ENCODE results near the gene GNG12.
"Not testable (repeated sequence)": the region's sequence is repeated elsewhere in the genome, so short reads cannot be mapped to it uniquely, and the experiment has no call there.

Gene GNG12

GRCh38 chr1:67735806-67736627, 97.2 kb downstream of the GNG12 start:
- no peaks in the 10 kb centered on the region for H3K9me3 ChIP-seq (ENCODE audit: low read length)
- H2AFZ ChIP-seq (ENCODE audit: low read depth, low read length): peak overlapping the region; percentile 50
- H3K4me1 ChIP-seq (ENCODE audit: insufficient read depth, low read length): peaks cover 10% of the 10 kb centered on the region
- no peaks in the 10 kb centered on the region for H3K27me3 ChIP-seq (ENCODE audit: insufficient read depth, low read length)
- H3K4me3 ChIP-seq (ENCODE audit: low read length): peak overlapping the region; percentile 26
- no peaks in the 10 kb centered on the region for H3K36me3 ChIP-seq (ENCODE audit: insufficient read depth, low read length)

GRCh38 chr1:67735206-67735605, 98.1 kb downstream of the GNG12 start:
- no peaks in the 10 kb centered on the region for H3K27me3 ChIP-seq (ENCODE audit: insufficient read depth, low read length)
- H3K9me3 ChIP-seq (ENCODE audit: low read length): no peaks in the 10 kb centered on the region
- H3K36me3 ChIP-seq (ENCODE audit: insufficient read depth, low read length): no peaks in the 10 kb centered on the region
- peaks cover 10% of the 10 kb centered on the region for H3K4me1 ChIP-seq (ENCODE audit: insufficient read depth, low read length)
- H3K4me3 ChIP-seq (ENCODE audit: low read length): no peak overlapping the region
- H2AFZ ChIP-seq (ENCODE audit: low read depth, low read length): no peak overlapping the region

- Histone ChIP-seq H3K4me1 (ENCODE audit: insufficient read depth, low read length) (peaks cover 10% of the 10 kb centered on the region), H3K4me3 (ENCODE audit: low read length) (no peak overlapping the region), H2AFZ (ENCODE audit: low read depth, low read length) (no peak overlapping the region), H3K36me3 (ENCODE audit: insufficient read depth, low read length) (no peaks in the 10 kb centered on the region), H3K27me3 (ENCODE audit: insufficient read depth, low read length) (no peaks in the 10 kb centered on the region), H3K9me3 (ENCODE audit: low read length) (no peaks in the 10 kb centered on the region)
Observed at GRCh38 chr1:67734323-67734690, 99.0 kb downstream of the GNG12 start.

GRCh38 chr1:67733681-67734322, 99.5 kb downstream of the GNG12 start:
- no peaks in the 10 kb centered on the region for H3K27me3 ChIP-seq (ENCODE audit: insufficient read depth, low read length)
- no peaks in the 10 kb centered on the region for H3K36me3 ChIP-seq (ENCODE audit: insufficient read depth, low read length)
- H2AFZ ChIP-seq (ENCODE audit: low read depth, low read length): no peak overlapping the region
- no peak overlapping the region for H3K4me3 ChIP-seq (ENCODE audit: low read length)
- H3K9me3 ChIP-seq (ENCODE audit: low read length): no peaks in the 10 kb centered on the region
- peaks cover 10% of the 10 kb centered on the region for H3K4me1 ChIP-seq (ENCODE audit: insufficient read depth, low read length)

GRCh38 chr1:67732750-67733151, 100.5 kb downstream of the GNG12 start:
- H3K4me1 ChIP-seq (ENCODE audit: insufficient read depth, low read length): peaks cover 10% of the 10 kb centered on the region
- H3K36me3 ChIP-seq (ENCODE audit: insufficient read depth, low read length): no peaks in the 10 kb centered on the region
- no peak overlapping the region for H2AFZ ChIP-seq (ENCODE audit: low read depth, low read length)
- no peaks in the 10 kb centered on the region for H3K27me3 ChIP-seq (ENCODE audit: insufficient read depth, low read length)
- H3K4me3 ChIP-seq (ENCODE audit: low read length): no peak overlapping the region
- H3K9me3 ChIP-seq (ENCODE audit: low read length): no peaks in the 10 kb centered on the region

- Histone ChIP-seq H2AFZ (ENCODE audit: low read depth, low read length) (no peak overlapping the region), H3K4me3 (ENCODE audit: low read length) (no peak overlapping the region), H3K36me3 (ENCODE audit: insufficient read depth, low read length) (no peaks in the 10 kb centered on the region), H3K27me3 (ENCODE audit: insufficient read depth, low read length) (no peaks in the 10 kb centered on the region), H3K9me3 (ENCODE audit: low read length) (no peaks in the 10 kb centered on the region), H3K4me1 (ENCODE audit: insufficient read depth, low read length) (peaks cover 6% of the 10 kb centered on the region)
Observed at GRCh38 chr1:67731322-67731721, 101.9 kb downstream of the GNG12 start.

- H2AFZ ChIP-seq (ENCODE audit: low read depth, low read length); H3K36me3 ChIP-seq (ENCODE audit: insufficient read depth, low read length); H3K4me3 ChIP-seq (ENCODE audit: low read length); H3K27me3 ChIP-seq (ENCODE audit: insufficient read depth, low read length); H3K4me1 ChIP-seq (ENCODE audit: insufficient read depth, low read length); H3K9me3 ChIP-seq (ENCODE audit: low read length): not testable (repeated sequence)
Observed at GRCh38 chr1:67730312-67730711, 103.0 kb downstream of the GNG12 start.

- no peak overlapping the region for H2AFZ ChIP-seq (ENCODE audit: low read depth, low read length)
- no peaks in the 10 kb centered on the region for H3K9me3 ChIP-seq (ENCODE audit: low read length)
- no peaks in the 10 kb centered on the region for H3K27me3 ChIP-seq (ENCODE audit: insufficient read depth, low read length)
- H3K4me3 ChIP-seq (ENCODE audit: low read length): no peak overlapping the region
- no peaks in the 10 kb centered on the region for H3K36me3 ChIP-seq (ENCODE audit: insufficient read depth, low read length)
- H3K4me1 ChIP-seq (ENCODE audit: insufficient read depth, low read length): no peaks in the 10 kb centered on the region
Observed at GRCh38 chr1:67729872-67730271, 103.4 kb downstream of the GNG12 start.

- Histone ChIP-seq H3K9me3 (ENCODE audit: low read length) (no peaks in the 10 kb centered on the region), H3K4me1 (ENCODE audit: insufficient read depth, low read length) (no peaks in the 10 kb centered on the region), H3K27me3 (ENCODE audit: insufficient read depth, low read length) (no peaks in the 10 kb centered on the region), H2AFZ (ENCODE audit: low read depth, low read length) (no peak overlapping the region), H3K4me3 (ENCODE audit: low read length) (no peak overlapping the region), H3K36me3 (ENCODE audit: insufficient read depth, low read length) (no peaks in the 10 kb centered on the region)
Observed at GRCh38 chr1:67726224-67726623, 107.0 kb downstream of the GNG12 start.

- no peaks in the 10 kb centered on the region for H3K4me1 ChIP-seq (ENCODE audit: insufficient read depth, low read length)
- H3K9me3 ChIP-seq (ENCODE audit: low read length): no peaks in the 10 kb centered on the region
- no peaks in the 10 kb centered on the region for H3K27me3 ChIP-seq (ENCODE audit: insufficient read depth, low read length)
- no peak overlapping the region for H3K4me3 ChIP-seq (ENCODE audit: low read length)
- no peaks in the 10 kb centered on the region for H3K36me3 ChIP-seq (ENCODE audit: insufficient read depth, low read length)
- H2AFZ ChIP-seq (ENCODE audit: low read depth, low read length): no peak overlapping the region
Observed at GRCh38 chr1:67724928-67725560, 108.2 kb downstream of the GNG12 start.

- no peaks in the 10 kb centered on the region for H3K36me3 ChIP-seq (ENCODE audit: insufficient read depth, low read length)
- H3K4me1 ChIP-seq (ENCODE audit: insufficient read depth, low read length): no peaks in the 10 kb centered on the region
- H3K27me3 ChIP-seq (ENCODE audit: insufficient read depth, low read length): no peaks in the 10 kb centered on the region
- H3K9me3 ChIP-seq (ENCODE audit: low read length): no peaks in the 10 kb centered on the region
- no peak overlapping the region for H2AFZ ChIP-seq (ENCODE audit: low read depth, low read length)
- no peak overlapping the region for H3K4me3 ChIP-seq (ENCODE audit: low read length)
Observed at GRCh38 chr1:67723620-67724019, 109.6 kb downstream of the GNG12 start.

- H3K27me3 ChIP-seq (ENCODE audit: insufficient read depth, low read length): no peaks in the 10 kb centered on the region
- H3K9me3 ChIP-seq (ENCODE audit: low read length): no peaks in the 10 kb centered on the region
- no peaks in the 10 kb centered on the region for H3K36me3 ChIP-seq (ENCODE audit: insufficient read depth, low read length)
- H3K4me1 ChIP-seq (ENCODE audit: insufficient read depth, low read length): no peaks in the 10 kb centered on the region
- no peak overlapping the region for H2AFZ ChIP-seq (ENCODE audit: low read depth, low read length)
- H3K4me3 ChIP-seq (ENCODE audit: low read length): no peak overlapping the region
Observed at GRCh38 chr1:67723126-67723525, 110.1 kb downstream of the GNG12 start.

GRCh38 chr1:67722292-67722944, 110.8 kb downstream of the GNG12 start:
- H3K36me3 ChIP-seq (ENCODE audit: insufficient read depth, low read length): no peaks in the 10 kb centered on the region
- H3K4me1 ChIP-seq (ENCODE audit: insufficient read depth, low read length): no peaks in the 10 kb centered on the region
- H3K4me3 ChIP-seq (ENCODE audit: low read length): no peak overlapping the region
- no peaks in the 10 kb centered on the region for H3K9me3 ChIP-seq (ENCODE audit: low read length)
- no peaks in the 10 kb centered on the region for H3K27me3 ChIP-seq (ENCODE audit: insufficient read depth, low read length)
- H2AFZ ChIP-seq (ENCODE audit: low read depth, low read length): no peak overlapping the region
